COLO829 (cell line): ENCODE results near the gene SOX4.

Experiments
- DNase-seq: peaks from one replicate; pipeline ENCODE4 v3.0.0; 2012; ENCODE audit warnings: low spot score

Gene SOX4

GRCh38 chr6:21594416-21595281 lies 1.1 kb downstream of the SOX4 start:
- DNase-seq, result peak; percentile 45

- peak; percentile 4 for DNase-seq
These were observed 2.0 kb downstream of the SOX4 start for GRCh38 chr6:21595285-21596144.

- peak; percentile 43 for DNase-seq
These were observed 2.8 kb downstream of the SOX4 start for GRCh38 chr6:21596145-21596948.

GRCh38 chr6:21596949-21597682 lies 3.6 kb downstream of the SOX4 start:
- peak; percentile 49 for DNase-seq

GRCh38 chr6:21597801-21598673 lies 4.5 kb downstream of the SOX4 start:
- DNase-seq, result peak; percentile 25

GRCh38 chr6:21598674-21599023 lies 5.1 kb downstream of the SOX4 start:
- peak; percentile 21 for DNase-seq

GRCh38 chr6:21599051-21599696 lies 5.6 kb downstream of the SOX4 start:
- DNase-seq, result no peak

- no peak for DNase-seq
These were observed 7.9 kb downstream of the SOX4 start for GRCh38 chr6:21601339-21601923.

- no peak for DNase-seq
These were observed 8.4 kb downstream of the SOX4 start for GRCh38 chr6:21601932-21602390.

- DNase-seq, result no peak
These were observed 9.8 kb downstream of the SOX4 start for GRCh38 chr6:21603082-21603952.

- no peak for DNase-seq
These were observed 10.5 kb downstream of the SOX4 start for GRCh38 chr6:21604081-21604480.

GRCh38 chr6:21605166-21605565 lies 11.6 kb downstream of the SOX4 start:
- DNase-seq, result no peak

GRCh38 chr6:21608601-21609000 lies 15.1 kb downstream of the SOX4 start:
- no peak for DNase-seq

- DNase-seq, result no peak
These were observed 16.4 kb downstream of the SOX4 start for GRCh38 chr6:21609881-21610329.

- no peak for DNase-seq
These were observed 16.8 kb downstream of the SOX4 start for GRCh38 chr6:21610341-21610740.

GRCh38 chr6:21611485-21611884 lies 17.9 kb downstream of the SOX4 start:
- no peak for DNase-seq

- DNase-seq, result no peak
These were observed 18.7 kb downstream of the SOX4 start for GRCh38 chr6:21612067-21612745.

GRCh38 chr6:21613809-21614208 lies 20.3 kb downstream of the SOX4 start:
- no peak for DNase-seq
